Endothelial cell of umbilical vein (primary cell): ENCODE data around the gene CDR2L. TPM values are rescaled to one million over a fixed set of nuclear protein-coding genes. Genes with fewer than 3 reads are reported as not detected.
A peak's percentile ranks its signal among the peaks of the same experiment; 100 is the strongest.

Experiments
- BruUV-seq: library from RNA; stranded (reverse); fragments of 400-500 nt; replicated peaks from 2 replicates; lab custom pipeline; 2021; lab: Mats Ljungman, UMichigan
- CTCF ChIA-PET: fragments of 300-600, 350-600 bp; sonication (Branson Sonifier 250); formaldehyde crosslinking; loops from one replicate; lab custom pipeline; 2021; ENCODE audit warnings: antibody characterized with exemption, inconsistent platforms; lab: Charles Lee
- POLR2A ChIA-PET: fragments of 300-600, 350-600 bp; sonication (Branson Sonifier 250); formaldehyde crosslinking; loops from one replicate; lab custom pipeline; 2021; ENCODE audit warnings: antibody characterized with exemption, inconsistent platforms; lab: Charles Lee
- DNase-seq: peaks from one replicate; pipeline ENCODE4 v3.0.0-alpha.2; 2011; ENCODE audit warnings: low read depth, low spot score
- FAIRE-seq: peaks from 2 replicates; lab custom pipeline; 2011; peaks lifted over from hg19 to GRCh38; lab: Jason Lieb, UNC
- H2AFZ ChIP-seq: 2 replicates; pipeline ENCODE4 v1.6.0; 2012; ENCODE audit warnings: low read depth, low read length, control low read depth, inconsistent platforms
- H3K27ac ChIP-seq: 2 replicates; pipeline ENCODE4 v1.5.1; 2011; ENCODE audit warnings: low read depth, mild to moderate bottlenecking, control low read depth, low read length, moderate library complexity; ENCODE audit not compliant: insufficient read depth
- H3K27me3 ChIP-seq, 2 experiments: 2 replicates each; pipeline versions ENCODE4 v1.6.0 to v1.6.1; 2011; ENCODE audit warnings: low read length in 2 of 2, mixed read lengths in 1 of 2; ENCODE audit not compliant: control insufficient read depth in 2 of 2, insufficient read depth in 2 of 2
- H3K36me3 ChIP-seq, 2 experiments: 2 replicates in 1 of 2; 3 replicates in 1 of 2; pipeline ENCODE4 v1.5.1; 2011; ENCODE audit warnings: low read length in 2 of 2, mild to moderate bottlenecking in 1 of 2, moderate library complexity in 1 of 2; ENCODE audit not compliant: control insufficient read depth in 2 of 2, insufficient read depth in 2 of 2; ENCODE audit errors: extremely low read depth in 1 of 2
- H3K4me1 ChIP-seq: 3 replicates; pipeline ENCODE4 v1.5.1; 2011; ENCODE audit warnings: mild to moderate bottlenecking, low read length; ENCODE audit not compliant: control insufficient read depth, insufficient read depth; ENCODE audit errors: extremely low read depth
- H3K4me2 ChIP-seq: 2 replicates; pipeline ENCODE4 v1.6.1; 2011; ENCODE audit warnings: low read length, control low read depth, mixed read lengths; ENCODE audit not compliant: insufficient read depth
- H3K4me3 ChIP-seq, 3 experiments: fragments of 200-600 bp in 1 of 3; sonication (generic), shearing (Covaris generic) in 1 of 3; replicated peaks in 1 of 3; 2 replicates each; pipeline ENCODE4 v1.5.1; 2011 to 2016; ENCODE audit warnings: control low read depth in 3 of 3, low read length in 3 of 3, mild to moderate bottlenecking in 2 of 3, inconsistent platforms in 1 of 3, low read depth in 1 of 3, moderate library complexity in 1 of 3; ENCODE audit not compliant: insufficient read depth in 1 of 3
- H3K79me2 ChIP-seq: 2 replicates; pipeline ENCODE4 v1.6.0; 2012; ENCODE audit warnings: low read length, inconsistent platforms; ENCODE audit not compliant: control insufficient read depth, insufficient read depth
- H3K9ac ChIP-seq: replicated peaks from 2 replicates; pipeline ENCODE3; 2011; ENCODE audit warnings: low read length, control low read depth; ENCODE audit not compliant: insufficient read depth; ENCODE audit errors: extremely low read depth
- H3K9me1 ChIP-seq: replicated peaks from 3 replicates; pipeline ENCODE4 v1.6.0; 2011; ENCODE audit warnings: mild to moderate bottlenecking, low read length; ENCODE audit not compliant: control insufficient read depth, insufficient read depth; ENCODE audit errors: extremely low read depth
- H3K9me3 ChIP-seq: replicated peaks from 2 replicates; pipeline ENCODE4 v1.5.1; 2012; ENCODE audit warnings: low read length, inconsistent platforms; ENCODE audit not compliant: control insufficient read depth, insufficient read depth
- H4K20me1 ChIP-seq: replicated peaks from 2 replicates; pipeline ENCODE3; 2011; ENCODE audit warnings: mild to moderate bottlenecking, low read length; ENCODE audit not compliant: control insufficient read depth, insufficient read depth; ENCODE audit errors: extremely low read depth
- JUN ChIP-seq: IDR thresholded peaks from 2 replicates; pipeline ENCODE4 v1.6.1; 2011; ENCODE audit warnings: borderline replicate concordance, low read depth; ENCODE audit not compliant: insufficient read length, insufficient read depth
- MYC ChIP-seq: IDR thresholded peaks from one replicate; pipeline ENCODE4 v1.6.1; 2011; ENCODE audit warnings: mild to moderate bottlenecking, low read depth, low read length
- POLR2A ChIP-seq: IDR thresholded peaks from 2 replicates; pipeline ENCODE4 v1.6.1; 2012; ENCODE audit warnings: low read depth, mild to moderate bottlenecking, control low read depth, low read length
- POLR2AphosphoS5 ChIP-seq: IDR thresholded peaks from 2 replicates; pipeline ENCODE4 v1.6.1; 2012; ENCODE audit warnings: low read depth, mild to moderate bottlenecking, control low read depth, low read length, moderate library complexity; ENCODE audit not compliant: insufficient read depth
- dilution Hi-C: fragments of 300-500 bp; cut with MboI; formaldehyde crosslinking; loops from one replicate; pipeline ENCODE4 v1.15.0; 2019; ENCODE audit warnings: low sequenced_read_pairs; ENCODE audit not compliant: extremely low pct_ligation_motif_present
- intact Hi-C: fragments of 100-400 bp; cut with micrococcal nuclease; formaldehyde crosslinking; loops from one replicate; pipeline ENCODE4 v1.10.0; 2022
- polyA plus RNA-seq, 4 experiments: library from polyadenylated mRNA; depleted of rRNA in 3 of 4; stranded (reverse) in 3 of 4; unstranded in 1 of 4; fragments of >200 nt; gene quantifications; 2 replicates each; pipeline versions ENCODE4 v1.2.1 to v1.2.3, GENCODE V29; 2011 to 2012; ENCODE audit warnings: missing spikeins in 1 of 4
- total RNA-seq: library from RNA; stranded (reverse); gene quantifications from 2 replicates; pipeline ENCODE4 v1.2.3, GENCODE V29; 2021

The CDR2L gene
- total and polyA plus RNA-seq, 2 donors (not counting 3 experiments of a cell fraction or from before 2014, with no cell fraction given), result 22.2 to 34.9 TPM

GRCh38 chr17:75010683-75011400 is 23.4 kb downstream of the CDR2L start:
- no peaks in the 10 kb centered on the region for H3K36me3 ChIP-seq
- H3K4me3 ChIP-seq, result no peak overlapping the region
- CTCF ChIA-PET, result interaction anchor here (0.9 to 6.0 kb wide), 8 partner anchors 8 to 63 kb away, joined by 3 to 134 read pairs (median 17); partner anchors contain the start of gene CDR2L
- no peaks in the 10 kb centered on the region for H3K27me3 ChIP-seq
- H3K9me1 ChIP-seq, result no peaks in the 10 kb centered on the region
- peaks cover 10% of the 10 kb centered on the region for H3K79me2 ChIP-seq
- POLR2A ChIA-PET, result interaction anchor here (2.8 kb wide), 1 partner anchor 23 kb away, joined by 17 read pairs; the partner anchor contains the start of gene CDR2L
- DNase-seq (peak; percentile 83), FAIRE-seq (peak; percentile 38)
- H3K4me1 ChIP-seq, result peaks cover 16% of the 10 kb centered on the region
- no peak overlapping the region for H2AFZ ChIP-seq
- dilution Hi-C loops, result no loop called here
- no peaks in the 10 kb centered on the region for H3K9me3 ChIP-seq
- H4K20me1 ChIP-seq, result no peaks in the 10 kb centered on the region
- H3K27ac ChIP-seq, result peak overlapping the region; percentile 67
- no TSS peak for BruUV-seq
- TF ChIP-seq MYC, result no peak
- TF ChIP-seq POLR2A, result no peak
- TF ChIP-seq JUN, result peak; percentile 55
- H3K9ac ChIP-seq, result no peak overlapping the region
- intact Hi-C loops, result no loop called here
- H3K4me2 ChIP-seq, result no peak overlapping the region

- intact Hi-C loops, result loop anchor here (1.0 kb wide), 3 partner anchors 22 to 50 kb away; no protein-coding TSS in a partner anchor
- no peak for FAIRE-seq
Observed at GRCh38 chr17:75011401-75012095, 24.1 kb downstream of the CDR2L start.

More at GRCh38 chr17:75011401-75012095, 24.1 kb downstream of the CDR2L start:
- CTCF ChIA-PET, result interaction anchor here (0.9 to 6.0 kb wide), 19 partner anchors 12 to 194 kb away, joined by 3 to 134 read pairs (median 6); partner anchors contain the start of genes CDR2L, HID1, NT5C and NUP85
- peaks cover 16% of the 10 kb centered on the region for H3K4me1 ChIP-seq
- H3K4me2 ChIP-seq, result peak overlapping the region; percentile 74
- H3K36me3 ChIP-seq, result no peaks in the 10 kb centered on the region
- H3K9me1 ChIP-seq, result no peaks in the 10 kb centered on the region
- no peaks in the 10 kb centered on the region for H4K20me1 ChIP-seq
- H3K9me3 ChIP-seq, result no peaks in the 10 kb centered on the region
- peak; percentile 32 for DNase-seq
- no peaks in the 10 kb centered on the region for H3K27me3 ChIP-seq
- peak overlapping the region; percentile 83 for H3K9ac ChIP-seq
- no TSS peak for BruUV-seq
- H3K4me3 ChIP-seq, result peak overlapping the region in 2 of 3 experiments; percentile 14 to 51
- H2AFZ ChIP-seq, result peak overlapping the region; percentile 72
- TF ChIP-seq POLR2AphosphoS5, result no peak
- peak overlapping the region; percentile 67 for H3K27ac ChIP-seq
- dilution Hi-C loops, result no loop called here
- POLR2A ChIA-PET, result interaction anchor here (1.1 to 2.8 kb wide), 3 partner anchors 24 to 139 kb away, joined by 3 to 17 read pairs (median 10); partner anchors contain the start of genes CDR2L and FDXR
- peaks cover 10% of the 10 kb centered on the region for H3K79me2 ChIP-seq
